Raji (cell line): ENCODE measurements around the gene C22orf15.

Experiments
- POLR2A ChIP-seq: IDR thresholded peaks from 2 replicates; pipeline ENCODE4 v1.6.1; 2011; ENCODE audit warnings: low read depth, low read length, control low read depth; ENCODE audit not compliant: insufficient read depth

C22orf15 gene

GRCh38 chr22:23787600-23787896 is 24.8 kb downstream of the C22orf15 start:
- no peak for TF ChIP-seq POLR2A

DNA sequence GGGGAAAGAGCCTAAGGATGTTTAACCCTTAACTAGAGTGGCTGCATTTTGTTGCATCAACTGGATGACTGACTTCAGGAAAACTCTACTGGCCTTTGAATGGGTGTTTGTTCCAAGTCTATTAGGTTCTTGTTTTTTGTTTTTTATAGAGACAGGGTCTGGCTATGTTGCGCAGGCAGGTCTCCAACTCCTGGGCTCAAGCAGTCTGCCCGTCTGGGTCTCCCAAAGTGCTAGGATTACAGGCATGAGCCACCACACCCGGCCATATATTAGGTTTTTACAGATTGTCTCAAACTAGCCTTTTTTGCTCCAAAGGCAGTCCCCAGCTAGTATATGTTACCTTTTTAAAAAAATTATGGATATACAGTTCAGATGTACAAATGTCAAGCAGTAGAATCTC is 25.1 kb downstream of the C22orf15 start:
- no peak for TF ChIP-seq POLR2A

DNA sequence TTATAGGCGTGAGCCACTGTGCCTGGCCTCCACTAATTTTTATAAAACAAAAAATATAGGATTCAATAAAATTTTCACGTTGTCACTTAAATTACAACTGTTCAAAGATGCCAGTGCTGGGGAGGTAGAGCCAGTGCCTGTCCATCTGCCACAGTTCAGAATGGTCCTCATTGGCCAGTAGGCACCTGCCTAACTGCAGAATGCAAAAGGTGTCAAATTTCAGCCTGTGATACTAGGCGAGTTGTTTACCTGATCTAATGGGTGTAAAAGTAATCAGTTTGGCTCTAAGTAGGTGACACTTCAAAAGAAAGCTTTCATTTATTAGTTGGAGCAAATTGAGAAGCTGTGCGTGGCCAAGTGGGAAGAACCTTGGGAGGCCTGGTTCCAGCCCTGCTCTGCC is 26.3 kb downstream of the C22orf15 start:
- TF ChIP-seq POLR2A = no peak

DNA sequence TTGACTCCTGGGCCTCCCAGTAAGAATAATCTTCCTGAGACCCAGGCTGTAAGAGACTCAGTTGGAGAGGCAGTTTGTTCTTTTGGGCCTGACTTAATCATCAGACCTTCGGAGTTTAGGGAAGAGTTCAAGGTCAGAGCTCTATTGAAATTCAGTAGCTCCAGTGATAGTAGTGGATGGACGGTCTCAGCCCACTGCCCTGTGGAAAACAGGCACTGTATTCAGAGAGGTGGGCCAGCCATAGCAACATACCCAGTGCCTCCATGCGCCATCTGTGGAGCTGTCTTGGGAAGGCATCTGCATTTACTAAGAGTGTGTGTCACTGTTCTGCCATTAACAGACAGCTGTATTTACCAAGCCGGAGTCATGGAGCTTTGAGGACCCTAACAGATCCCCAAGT is 26.8 kb downstream of the C22orf15 start:
- TF ChIP-seq POLR2A = no peak

GRCh38 chr22:23790819-23791737 is 28.3 kb downstream of the C22orf15 start:
- TF ChIP-seq POLR2A = no peak

DNA sequence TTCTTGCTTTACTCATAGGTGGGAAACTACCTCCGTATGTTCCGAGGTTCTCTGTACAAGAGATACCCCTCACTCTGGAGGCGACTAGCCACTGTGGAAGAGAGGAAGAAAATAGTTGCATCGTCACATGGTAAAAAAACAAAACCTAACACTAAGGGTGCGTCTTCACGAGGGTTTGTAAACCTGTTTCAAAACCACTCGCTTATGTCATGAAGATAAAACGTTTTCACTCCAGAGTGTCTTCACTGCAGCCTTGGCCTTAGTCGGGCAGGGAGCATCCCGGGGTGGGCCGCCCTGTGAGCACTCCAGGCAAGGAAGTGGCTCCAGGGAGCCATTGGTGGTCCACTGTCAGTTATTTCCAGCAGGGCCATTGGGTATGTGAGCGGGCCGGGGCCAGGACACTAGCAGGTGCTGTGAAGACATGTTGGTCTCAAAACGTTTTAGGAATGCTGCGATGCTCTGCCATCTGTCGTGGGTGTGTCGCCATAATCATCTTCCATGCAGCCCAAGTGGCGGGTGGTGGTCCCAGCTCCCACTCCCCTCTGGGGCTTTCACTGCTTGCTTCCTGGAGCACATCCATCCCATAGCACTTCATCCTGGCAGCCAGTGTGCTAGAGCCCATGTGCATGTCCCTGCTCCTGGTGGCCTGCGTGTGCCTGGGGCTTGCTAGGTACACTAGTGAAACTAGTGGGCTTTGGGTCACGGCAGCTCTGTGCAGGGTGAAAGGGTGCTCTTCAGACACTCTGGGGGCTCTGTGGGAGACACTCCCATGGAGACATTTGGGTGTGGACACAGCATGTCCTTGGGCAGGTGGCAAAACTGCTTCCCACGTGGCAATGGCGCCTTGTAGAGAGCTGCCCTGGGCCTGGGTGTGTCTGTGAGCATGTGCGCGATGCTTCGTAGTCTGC is 29.2 kb downstream of the C22orf15 start:
- no peak for TF ChIP-seq POLR2A

GRCh38 chr22:23793326-23793725 is 30.5 kb downstream of the C22orf15 start:
- TF ChIP-seq POLR2A = no peak

- TF ChIP-seq POLR2A = no peak
These were observed 33.7 kb downstream of the C22orf15 start for GRCh38 chr22:23796461-23796860.

- peak; percentile 11; the same call in 1 of the 2 replicates for TF ChIP-seq POLR2A
These were observed 37.8 kb downstream of the C22orf15 start for GRCh38 chr22:23800297-23801237.

DNA sequence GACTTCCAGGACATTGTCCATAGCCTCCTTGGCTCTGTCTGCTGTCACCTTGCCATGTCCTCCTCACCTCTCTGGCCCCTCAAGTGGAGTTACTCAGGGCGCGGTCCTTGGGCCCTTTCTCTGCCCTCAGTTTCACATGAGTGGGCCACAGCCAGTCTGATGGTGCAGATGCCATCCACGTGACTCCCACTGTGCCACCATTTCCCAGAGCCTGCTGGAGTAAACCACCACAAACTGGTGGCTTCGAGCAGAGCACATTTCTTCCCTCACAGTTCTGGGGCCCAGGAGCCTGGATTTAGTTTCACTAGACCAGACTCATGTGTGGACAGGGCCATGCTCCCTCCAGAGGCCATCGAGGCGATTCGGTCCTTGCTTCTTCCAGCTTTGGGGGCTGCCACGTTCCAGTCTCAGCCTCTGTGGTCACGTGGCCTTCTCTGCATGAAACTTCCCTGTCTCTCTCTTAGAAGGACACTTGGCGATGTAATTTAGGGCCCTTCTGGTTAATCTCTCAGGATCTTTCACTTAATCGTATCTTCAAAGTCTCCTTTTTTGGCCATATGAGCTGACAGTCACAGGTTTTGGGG is 38.5 kb downstream of the C22orf15 start:
- no peak for TF ChIP-seq POLR2A

- TF ChIP-seq POLR2A = no peak
These were observed 39.1 kb downstream of the C22orf15 start for GRCh38 chr22:23801886-23802377.

GRCh38 chr22:23803001-23803819 is 40.4 kb downstream of the C22orf15 start:
- no peak for TF ChIP-seq POLR2A

DNA sequence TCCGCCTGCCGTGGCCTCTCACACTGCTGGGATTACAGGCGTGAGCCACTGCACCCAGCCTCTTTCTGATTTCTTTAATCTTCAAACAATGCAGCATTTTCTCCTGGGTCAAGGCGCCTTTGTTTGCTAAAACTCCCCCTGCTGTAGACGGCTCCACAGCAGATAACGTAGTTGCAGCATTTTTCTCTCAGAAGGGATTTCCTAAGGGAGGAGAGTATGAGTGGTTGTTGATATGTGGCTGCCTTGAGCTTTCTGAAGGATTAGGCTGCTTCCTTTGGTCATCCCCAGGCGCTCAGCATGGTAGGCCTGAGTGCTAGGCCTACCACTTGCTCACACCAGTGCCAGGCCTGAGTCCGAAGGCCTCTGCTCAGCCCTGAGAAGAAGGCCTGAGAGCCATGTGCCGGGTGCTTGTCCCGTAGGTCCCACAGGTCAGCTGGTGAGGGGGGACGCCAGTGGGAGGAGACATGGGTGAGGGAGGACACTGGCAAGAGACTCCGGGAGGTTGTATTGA is 42.0 kb downstream of the C22orf15 start:
- no peak for TF ChIP-seq POLR2A
